ENCODE data around the gene RBM47.

The RBM47 gene

GRCh38 chr4:40461879-40462278 lies 167.8 kb downstream of the RBM47 start:
- TF ChIP-seq CTCF (IDR thresholded peaks at IDR 0.05; ENCODE audit: low read depth, low read length, missing control alignments), result no peak
- no peak overlapping the region for H3K4me3 ChIP-seq (replicated peaks; ENCODE audit: low read depth, low read length)
- no peak for DNase-seq (ENCODE audit: extremely low read depth, low read depth)

- no peak for TF ChIP-seq CTCF (IDR thresholded peaks at IDR 0.05; ENCODE audit: low read depth, low read length, missing control alignments)
- no peak overlapping the region for H3K4me3 ChIP-seq (replicated peaks; ENCODE audit: low read depth, low read length)
- DNase-seq (ENCODE audit: extremely low read depth, low read depth), result no peak
Observed at GRCh38 chr4:40461062-40461461, 168.6 kb downstream of the RBM47 start.

GRCh38 chr4:40458683-40459082 lies 171.0 kb downstream of the RBM47 start:
- H3K4me3 ChIP-seq (replicated peaks; ENCODE audit: low read depth, low read length), result no peak overlapping the region
- DNase-seq (ENCODE audit: extremely low read depth, low read depth), result no peak
- no peak for TF ChIP-seq CTCF (IDR thresholded peaks at IDR 0.05; ENCODE audit: low read depth, low read length, missing control alignments)

- DNase-seq (ENCODE audit: extremely low read depth, low read depth), result no peak
- H3K4me3 ChIP-seq (replicated peaks; ENCODE audit: low read depth, low read length), result no peak overlapping the region
- no peak for TF ChIP-seq CTCF (IDR thresholded peaks at IDR 0.05; ENCODE audit: low read depth, low read length, missing control alignments)
Observed at GRCh38 chr4:40458109-40458508, 171.6 kb downstream of the RBM47 start.

GRCh38 chr4:40455340-40455902 lies 174.2 kb downstream of the RBM47 start:
- TF ChIP-seq CTCF (IDR thresholded peaks at IDR 0.05; ENCODE audit: low read depth, low read length, missing control alignments), result no peak
- no peak for DNase-seq (ENCODE audit: extremely low read depth, low read depth)

GRCh38 chr4:40454816-40455215 lies 174.8 kb downstream of the RBM47 start:
- no peak for TF ChIP-seq CTCF (IDR thresholded peaks at IDR 0.05; ENCODE audit: low read depth, low read length, missing control alignments)
- no peak for DNase-seq (ENCODE audit: extremely low read depth, low read depth)
- H3K4me3 ChIP-seq (replicated peaks; ENCODE audit: low read depth, low read length), result no peak overlapping the region

More at GRCh38 chr4:40455340-40455902, 174.2 kb downstream of the RBM47 start:
- no peak overlapping the region for H3K4me3 ChIP-seq (replicated peaks; ENCODE audit: low read depth, low read length)

GRCh38 chr4:40453912-40454311 lies 175.8 kb downstream of the RBM47 start:
- DNase-seq (ENCODE audit: extremely low read depth, low read depth), result no peak
- no peak overlapping the region for H3K4me3 ChIP-seq (replicated peaks; ENCODE audit: low read depth, low read length)
- TF ChIP-seq CTCF (IDR thresholded peaks at IDR 0.05; ENCODE audit: low read depth, low read length, missing control alignments), result no peak

Data from HFF-Myc (cell line).